NCI-H774 (cell line): ENCODE data around the gene TUBB4A.

Experiments used
- DNase-seq: peaks from one replicate; lab custom pipeline; 2025; lab: John Stamatoyannopoulos, UW

The TUBB4A gene

DNA sequence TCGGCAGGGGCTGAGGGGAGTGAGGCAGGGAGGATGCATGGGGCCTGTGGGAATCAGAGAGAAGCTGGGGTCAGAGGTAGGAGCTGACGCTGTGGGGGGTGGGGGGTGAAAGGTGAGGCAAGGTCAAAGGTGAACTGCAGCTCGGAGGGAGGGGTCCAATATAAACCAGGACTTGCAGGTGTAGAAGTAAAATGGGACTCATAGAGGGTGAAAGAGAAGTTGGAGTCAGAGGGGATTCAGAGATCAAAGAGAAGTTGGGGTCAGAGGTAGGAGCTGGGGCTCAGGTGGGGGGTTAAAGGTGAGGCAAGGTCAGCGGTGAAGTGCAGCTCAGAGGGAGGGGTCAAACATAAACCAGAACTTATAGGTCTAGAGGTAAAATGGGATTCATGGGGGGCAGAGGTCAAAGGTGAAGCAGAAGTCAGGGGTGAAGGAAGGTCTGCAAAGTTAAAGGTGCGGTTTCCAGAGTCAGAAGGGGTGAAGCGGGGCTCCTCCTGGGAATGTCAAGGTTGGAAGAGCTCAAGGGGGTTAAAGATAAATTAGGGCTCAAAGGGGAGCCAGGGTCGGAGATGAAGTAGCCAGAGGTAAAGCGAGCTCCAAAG lies 7.6 kb downstream of the TUBB4A start:
- no peak for DNase-seq

DNA sequence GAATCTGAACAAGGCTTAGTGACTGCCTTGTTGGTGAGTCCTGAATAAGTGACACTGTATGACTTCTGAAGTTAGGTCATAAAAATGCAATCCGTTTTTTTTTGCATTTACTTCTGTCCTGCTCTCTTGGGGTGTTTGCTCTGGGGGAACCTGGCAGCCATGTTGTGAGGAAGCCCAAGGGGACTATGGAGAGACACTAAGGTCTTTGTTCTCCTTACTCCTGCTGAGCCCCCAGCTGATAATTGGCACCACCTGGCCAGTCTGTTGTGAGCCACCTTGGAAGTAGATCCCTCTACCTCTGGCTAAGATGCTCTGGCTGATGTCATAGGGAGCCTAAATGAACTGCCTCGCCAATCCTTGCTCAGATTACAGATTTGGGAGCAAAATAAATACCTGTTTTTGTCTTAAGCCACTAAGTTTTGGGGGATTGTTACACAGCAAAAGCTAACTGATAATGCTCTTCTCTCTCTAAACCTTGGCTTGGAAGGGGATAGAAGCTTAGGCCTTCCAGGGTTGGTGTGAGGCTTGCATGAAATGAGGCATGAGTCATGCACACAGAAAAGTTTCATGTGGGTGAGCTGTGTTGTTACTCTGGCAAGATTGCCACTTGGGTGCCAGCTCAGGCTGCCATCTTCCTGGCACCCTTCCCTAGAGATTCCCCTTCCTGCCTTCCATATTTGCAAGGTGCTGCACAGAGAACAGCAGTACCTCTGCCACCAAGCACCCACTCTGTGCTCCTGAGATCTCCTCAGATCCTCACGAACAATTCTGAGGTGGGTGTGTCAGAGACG lies 10.1 kb downstream of the TUBB4A start:
- DNase-seq = no peak

DNA sequence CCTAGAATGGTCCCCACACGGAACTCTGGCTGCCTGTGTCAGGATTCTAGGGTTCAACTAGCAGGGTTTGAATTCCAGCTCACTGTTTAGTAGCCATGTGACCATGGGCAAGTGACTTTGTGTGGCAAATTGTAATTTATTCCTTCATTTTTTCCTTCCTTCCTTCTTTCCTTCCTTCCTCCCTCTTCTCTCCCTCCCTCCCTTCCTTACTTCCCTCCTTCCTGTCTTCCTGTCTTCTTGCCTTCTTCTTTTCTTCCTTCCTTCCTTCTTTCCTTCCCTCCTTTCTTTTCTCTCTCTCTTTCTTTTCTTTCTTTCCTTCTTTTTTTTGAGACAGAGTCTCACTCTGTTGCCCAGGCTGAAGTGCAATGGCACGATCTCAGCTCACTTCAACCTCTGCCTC lies 12.0 kb downstream of the TUBB4A start:
- no peak for DNase-seq

DNA sequence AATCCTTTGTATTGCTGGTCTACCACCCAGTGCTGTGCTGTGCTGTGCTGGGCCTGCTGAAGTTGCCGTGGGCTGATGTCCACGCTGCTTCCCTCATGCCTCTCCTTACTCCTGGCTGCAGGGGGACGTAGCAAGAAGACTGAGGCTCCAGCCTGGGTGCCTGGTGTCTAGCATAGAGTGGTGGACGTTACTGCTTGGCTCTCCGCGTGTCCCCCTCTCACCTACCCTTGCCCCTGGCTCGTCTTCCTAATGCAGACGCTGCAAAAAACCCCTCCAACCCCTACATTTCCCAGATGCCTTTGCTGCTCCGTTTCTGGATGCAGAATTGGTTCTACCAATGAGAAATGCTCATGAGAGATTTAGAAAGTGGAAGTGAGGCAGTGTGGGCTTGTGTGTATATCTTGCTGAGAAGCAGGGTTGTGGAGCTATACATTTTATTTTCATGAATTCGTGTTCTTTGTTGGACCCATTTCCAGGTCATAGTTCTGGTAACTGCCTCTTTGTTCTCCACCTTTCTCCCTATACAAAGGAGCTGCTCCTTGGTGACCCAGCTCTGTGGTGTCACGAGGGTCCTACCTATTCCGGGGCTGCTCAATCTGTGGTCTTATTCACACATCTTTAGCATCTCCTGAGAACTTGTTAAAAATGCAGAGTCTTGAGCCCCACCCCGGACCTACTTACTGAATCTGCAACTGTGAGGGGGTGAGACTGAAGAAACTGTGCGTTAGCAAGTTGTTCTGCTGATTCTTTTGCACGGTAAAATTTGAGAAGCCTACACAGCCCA lies 12.6 kb downstream of the TUBB4A start:
- DNase-seq = no peak

DNA sequence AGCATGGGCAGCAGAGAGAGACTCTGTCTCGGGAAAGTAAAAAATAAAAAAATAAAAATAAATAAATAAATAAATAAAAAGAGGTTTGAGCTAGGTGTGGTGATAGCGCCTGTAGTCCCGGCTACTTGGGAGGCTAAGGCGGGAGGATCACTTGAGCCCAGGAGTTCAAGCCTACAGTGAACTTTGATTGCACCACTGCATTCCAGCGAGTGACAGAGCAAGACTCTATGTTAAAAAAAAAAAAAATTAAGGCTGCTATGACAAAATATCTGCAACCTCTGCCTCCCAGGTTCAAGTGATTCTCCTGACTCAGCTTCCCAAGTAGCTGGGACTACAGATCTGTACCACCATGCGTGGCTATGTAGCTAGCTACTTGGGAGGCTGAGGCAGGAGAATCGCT lies 17.3 kb downstream of the TUBB4A start:
- DNase-seq = no peak

DNA sequence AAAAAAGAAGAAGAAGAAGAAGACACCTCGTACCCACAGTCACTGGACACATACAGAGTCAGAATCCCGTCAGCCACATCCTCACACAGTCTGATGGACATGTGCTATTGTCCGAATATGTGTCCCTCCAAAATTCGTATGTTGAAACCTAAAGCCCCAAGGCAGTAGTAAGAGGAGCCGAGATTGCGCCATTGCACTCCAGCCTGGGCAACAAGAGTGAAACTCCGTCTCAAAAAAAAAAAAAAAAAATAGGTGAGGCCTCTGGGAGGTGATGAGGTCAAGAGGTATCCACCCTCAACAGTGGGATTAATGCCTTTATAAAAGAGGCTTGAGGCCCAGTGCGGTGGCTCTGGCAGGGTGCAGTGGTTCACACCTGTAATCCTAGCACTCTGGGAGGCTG lies 17.9 kb downstream of the TUBB4A start:
- no peak for DNase-seq

DNA sequence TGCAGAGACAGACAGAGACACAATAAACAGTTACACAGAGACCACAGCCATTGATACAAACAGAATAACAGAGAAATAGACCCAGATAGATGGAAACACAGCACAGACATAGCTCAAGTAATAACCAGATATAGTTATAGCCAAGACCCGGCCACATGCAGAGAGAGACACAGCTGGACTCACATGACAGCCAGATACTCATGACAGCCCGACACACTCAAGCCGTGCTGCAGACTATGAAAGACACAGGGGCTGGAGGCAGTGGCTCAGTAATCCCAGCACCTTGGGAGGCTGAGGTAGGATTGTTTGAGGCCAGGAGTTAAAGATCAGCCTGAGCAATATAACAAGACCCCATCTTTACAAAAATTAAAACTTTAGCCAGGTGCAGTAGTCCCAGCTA lies 18.9 kb downstream of the TUBB4A start:
- DNase-seq = no peak

DNA sequence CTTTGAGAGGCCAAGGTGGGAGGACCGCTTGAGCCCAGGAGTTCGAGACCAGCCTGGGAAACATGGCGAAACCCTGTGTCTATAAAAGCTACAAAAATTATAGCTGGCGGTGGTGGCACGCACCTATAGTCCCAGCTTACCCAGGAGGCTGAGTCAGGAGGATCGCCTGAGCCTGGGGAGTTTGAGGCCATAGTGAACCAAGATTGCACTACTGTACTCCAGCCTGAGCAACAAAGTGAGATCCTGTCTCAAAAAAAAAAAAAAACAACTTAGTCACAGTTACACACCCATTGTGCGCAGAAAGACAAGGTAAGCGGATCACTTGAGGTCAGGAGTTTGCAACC lies 19.8 kb downstream of the TUBB4A start:
- DNase-seq = no peak

DNA sequence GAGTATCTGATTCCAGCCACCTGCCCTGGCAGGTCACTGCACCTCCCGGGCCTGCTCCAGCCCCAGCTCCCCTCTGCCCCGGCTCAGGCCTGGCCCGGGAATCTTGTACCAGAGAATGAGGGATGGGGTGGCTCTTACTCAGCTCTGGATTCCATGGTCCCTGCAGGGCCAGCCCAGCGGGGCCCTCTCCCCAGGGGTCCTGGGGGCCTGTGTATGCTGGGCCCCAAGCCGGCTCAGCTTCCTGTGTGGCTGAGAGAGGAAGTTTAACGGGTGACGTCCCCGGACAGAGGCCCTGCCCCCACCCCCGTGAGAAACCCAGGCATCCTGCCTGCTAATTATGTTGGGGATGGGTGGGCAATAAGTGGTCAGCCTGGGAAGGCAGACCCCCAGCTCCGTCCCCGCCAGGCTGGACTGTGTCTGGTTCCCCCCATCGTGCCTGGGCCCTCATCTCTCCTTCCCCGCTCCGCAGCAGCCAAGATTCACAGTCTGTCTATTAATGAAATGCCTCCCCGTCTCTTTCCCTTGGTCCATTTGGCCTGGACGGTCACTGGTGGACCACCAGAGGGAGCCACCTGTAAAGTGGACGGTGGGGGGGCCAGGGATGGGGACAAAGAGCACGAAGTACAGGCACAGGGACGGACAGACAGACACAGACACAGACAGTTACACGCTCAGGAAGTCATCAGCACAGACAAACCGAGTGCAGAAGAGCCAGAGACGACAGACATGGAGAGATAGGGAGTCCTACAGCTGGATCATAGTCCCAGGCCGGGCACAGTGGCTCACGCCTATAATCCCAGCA lies 20.4 kb downstream of the TUBB4A start, which contains the start of gene DENND1C:
DENND1C (minus strand) TSS at position 247 of the 802 bp plus-strand sequence; CDS start at position 155, 92 bp downstream.
- no peak for DNase-seq

DNA sequence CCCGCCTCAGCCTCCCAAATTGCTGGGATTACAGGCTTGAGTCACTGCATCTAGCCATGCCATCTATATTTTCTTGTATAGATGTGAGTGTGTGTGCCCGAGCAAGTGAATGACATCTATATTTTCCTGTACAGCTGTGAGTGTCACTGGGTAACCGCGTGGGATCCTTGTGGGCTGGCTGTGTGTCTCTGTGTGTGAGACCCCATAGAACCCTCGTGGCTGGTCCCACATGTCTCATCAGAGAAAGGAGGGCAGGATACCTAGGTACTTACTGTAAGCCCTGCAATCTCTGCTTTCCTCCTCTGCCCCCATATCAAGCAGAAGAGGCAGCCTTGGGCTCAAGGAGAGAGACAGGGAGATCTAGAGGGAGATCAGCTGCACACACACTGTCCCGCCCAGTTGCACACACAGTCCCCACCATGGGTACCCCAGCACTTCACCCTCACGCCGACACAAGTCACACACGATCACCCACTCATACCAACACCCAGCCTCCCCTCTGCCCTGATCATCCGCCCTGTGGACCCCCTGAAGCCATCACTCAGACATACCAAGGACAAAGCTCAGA lies 21.2 kb downstream of the TUBB4A start:
- DNase-seq = no peak

DNA sequence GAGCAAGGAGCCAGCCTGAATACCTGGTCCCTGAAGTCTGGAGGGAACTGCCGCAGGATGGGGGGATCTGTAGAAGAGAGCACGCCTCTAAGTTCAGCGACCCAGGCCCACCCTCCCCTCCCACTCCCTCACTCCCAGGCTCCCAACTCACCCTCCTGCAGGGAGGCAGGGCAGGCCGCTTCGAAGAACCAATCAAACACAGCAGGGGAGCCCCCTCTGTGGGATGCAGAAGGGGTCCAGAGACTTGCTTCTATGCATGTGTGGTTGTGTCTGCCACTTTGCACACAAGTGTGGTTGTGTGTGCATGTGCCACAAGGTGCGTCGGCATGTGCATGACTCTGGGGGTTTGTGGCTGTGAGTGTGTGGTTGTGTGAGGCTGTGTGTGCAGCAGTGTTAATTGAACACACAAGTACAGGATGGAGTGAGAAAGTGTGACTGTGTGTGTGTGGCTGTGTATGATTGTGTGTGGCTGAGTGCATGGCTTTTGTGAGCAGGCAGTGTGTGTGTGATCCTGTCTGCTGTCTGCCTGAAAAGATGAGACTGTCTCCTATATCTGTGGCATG lies 22.2 kb downstream of the TUBB4A start:
- no peak for DNase-seq

DNA sequence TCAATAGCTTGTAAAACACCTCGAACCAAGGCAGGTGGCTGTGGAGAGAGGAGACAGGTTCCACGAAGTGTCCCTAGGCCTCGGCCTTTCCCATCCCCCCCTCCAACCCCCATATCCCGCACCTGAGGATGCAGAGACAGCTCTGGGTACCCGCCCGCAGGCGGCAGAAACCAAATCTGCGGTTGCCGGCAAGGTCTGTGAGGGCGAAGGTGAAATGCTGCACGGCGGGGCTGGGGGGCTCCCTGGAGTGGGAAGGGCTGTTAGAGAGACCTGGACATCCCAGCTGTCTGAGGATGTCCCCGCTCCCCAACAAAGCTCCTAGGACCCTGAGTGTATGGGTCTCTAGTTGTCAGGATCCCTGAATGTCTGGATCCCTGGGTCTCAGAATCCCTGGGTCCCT lies 23.3 kb downstream of the TUBB4A start:
- no peak for DNase-seq

DNA sequence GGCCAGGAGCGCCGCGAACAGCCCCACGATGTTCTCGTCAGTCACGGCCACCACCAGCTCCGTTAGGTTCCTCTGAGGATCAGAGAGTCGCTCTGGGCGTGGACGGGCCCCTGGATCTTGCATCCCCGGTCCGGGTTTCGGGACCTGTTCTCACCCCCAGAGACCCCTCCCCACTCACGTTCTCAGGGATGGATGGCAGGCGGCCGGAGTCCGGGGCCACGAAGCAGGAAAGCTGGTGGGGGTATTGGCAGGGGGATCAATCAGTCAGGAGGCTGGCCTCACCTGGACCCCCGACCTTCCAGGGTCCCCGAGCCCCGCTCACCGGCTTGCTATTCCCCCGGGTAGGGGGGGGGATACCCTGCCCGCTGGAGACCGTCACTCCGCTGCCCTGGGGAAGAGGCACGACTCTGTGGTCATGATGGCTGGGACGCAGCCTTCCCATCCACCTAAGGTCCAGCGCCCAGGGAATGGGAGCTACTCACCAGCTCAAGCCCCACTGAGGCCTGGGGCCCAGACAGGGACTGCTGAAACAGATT lies 25.1 kb downstream of the TUBB4A start:
- DNase-seq = no peak

DNA sequence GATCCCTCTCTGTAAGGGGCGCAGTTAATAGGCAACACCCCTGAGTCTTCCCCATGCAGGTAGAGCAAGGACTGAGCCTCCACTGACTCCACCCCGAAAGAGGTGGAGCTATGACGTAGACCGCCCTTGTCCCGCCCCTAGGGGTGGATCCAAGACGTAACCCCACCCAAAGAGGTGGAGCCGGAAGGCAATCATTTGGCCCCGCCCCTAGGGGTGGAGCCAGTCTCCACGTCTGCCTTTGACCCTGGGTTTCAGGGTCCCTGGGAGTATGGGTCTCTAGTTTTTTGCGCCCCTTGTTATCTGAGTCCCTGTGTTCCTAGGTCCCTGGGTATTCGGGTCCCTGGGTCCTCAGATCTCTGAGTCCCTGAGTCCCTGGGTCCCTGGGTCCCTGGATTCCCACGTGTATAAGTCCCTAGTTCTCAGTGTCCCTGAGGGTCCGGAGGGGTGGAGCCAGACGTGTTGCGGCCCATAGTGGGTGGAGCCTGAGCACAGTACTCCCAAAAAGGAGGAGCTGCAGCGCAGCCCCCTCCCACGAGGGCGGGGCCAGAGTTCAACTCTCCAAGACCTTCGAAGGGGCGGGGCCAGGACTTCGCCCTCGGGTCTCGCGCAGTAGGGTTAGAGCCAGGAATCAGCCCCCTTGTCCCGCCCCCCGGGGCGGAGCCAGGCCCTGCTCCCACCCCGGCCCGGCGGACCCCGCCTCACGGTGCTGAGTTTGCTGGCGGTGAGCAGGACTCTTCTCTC lies 25.8 kb downstream of the TUBB4A start:
- DNase-seq = peak; percentile 77

DNA sequence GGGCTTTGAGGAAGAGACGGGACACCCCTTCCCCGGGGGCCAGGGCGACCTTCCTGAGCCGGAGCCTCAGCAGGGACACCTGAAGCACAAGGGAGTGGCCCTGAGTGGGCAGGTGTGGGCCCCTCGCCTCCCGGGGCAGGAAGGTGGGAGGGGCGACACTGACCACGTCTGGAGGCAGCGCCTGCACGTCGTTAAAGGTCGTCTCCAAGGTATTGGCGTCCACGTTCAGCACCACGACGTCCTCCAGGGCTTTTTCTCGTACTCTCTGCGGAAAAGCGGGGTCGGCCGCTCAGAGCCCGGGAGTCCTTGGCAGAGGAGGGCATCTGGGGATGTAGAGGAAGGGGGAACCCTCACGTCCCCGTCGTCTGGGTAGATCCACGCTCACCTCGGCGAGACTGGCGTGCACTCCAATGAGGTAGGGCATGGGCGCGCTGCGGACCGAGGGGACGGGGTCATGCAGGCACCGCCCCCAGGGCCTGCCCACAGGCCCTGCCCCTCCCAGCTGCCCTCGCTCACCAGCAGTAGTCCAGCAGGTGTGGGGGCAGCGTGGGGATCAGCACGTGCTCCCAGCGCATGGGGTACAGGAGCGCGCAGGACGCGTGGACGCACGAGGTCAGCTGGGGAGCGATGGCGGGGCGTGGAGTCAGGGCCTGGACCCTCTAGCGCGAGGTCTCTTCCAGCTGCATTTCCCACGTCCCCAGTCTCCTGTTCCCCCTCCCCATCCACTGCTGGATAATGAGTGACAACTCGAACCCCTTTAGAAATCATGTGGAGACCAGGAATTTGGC lies 26.6 kb downstream of the TUBB4A start:
- DNase-seq = no peak

DNA sequence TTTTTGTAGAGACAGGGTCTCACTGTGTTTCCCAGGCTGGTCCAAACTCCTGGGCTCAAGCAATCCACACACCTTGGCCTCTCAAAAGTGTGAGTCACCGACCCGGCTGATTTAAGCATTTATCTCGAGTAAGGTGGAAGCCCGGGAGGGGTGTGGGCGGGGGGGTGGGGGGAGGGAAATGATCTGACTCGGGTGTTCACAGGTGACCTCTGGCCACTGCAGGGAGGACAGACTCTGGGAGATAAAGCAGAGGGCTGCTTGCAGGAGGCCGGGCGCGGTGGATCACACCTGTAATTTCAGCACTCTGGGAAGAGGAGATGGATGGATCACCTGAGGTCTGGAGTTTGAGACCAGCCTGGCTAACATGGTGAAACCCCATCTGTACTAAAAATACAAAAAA lies 28.5 kb downstream of the TUBB4A start:
- DNase-seq = no peak

DNA sequence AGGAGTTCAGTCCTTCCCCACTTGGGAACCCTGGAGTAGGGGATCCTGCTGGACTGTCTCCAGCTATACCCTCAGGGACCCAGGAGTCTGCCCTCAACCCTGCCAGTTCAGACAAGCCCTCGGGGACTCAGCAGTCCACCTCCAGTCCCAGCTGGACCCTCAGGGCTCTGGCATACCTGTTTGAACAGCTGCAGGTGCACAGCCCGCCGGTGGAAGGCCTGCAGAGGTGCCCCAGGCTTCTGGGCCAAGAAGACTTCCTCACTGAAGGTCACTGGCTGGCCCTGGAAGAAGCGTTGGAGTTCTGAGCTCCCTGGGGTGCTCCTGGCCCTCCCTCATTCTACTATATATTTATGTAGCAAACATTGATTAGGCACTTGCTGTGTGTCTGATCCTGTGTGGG lies 29.4 kb downstream of the TUBB4A start:
- no peak for DNase-seq

DNA sequence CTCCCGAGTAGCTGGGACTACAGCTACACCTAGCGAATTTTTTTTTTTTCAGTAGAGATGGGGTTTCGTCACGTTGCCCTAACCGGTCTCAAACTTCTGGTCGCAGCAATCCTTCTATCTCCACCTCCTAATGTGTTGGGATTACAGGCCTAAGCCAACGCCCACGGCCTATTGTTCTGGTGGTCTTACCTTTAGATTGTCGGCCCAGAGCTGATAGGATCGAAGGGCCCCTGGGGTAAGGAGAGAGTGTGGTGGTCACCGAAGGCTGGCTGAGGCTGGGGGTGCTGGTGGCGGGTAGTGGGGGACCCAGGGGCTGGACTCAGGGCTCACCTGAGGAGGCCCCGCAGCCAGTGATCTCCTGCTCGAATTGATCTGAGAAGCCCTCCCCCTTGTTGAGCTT lies 31.0 kb downstream of the TUBB4A start:
- DNase-seq = no peak

DNA sequence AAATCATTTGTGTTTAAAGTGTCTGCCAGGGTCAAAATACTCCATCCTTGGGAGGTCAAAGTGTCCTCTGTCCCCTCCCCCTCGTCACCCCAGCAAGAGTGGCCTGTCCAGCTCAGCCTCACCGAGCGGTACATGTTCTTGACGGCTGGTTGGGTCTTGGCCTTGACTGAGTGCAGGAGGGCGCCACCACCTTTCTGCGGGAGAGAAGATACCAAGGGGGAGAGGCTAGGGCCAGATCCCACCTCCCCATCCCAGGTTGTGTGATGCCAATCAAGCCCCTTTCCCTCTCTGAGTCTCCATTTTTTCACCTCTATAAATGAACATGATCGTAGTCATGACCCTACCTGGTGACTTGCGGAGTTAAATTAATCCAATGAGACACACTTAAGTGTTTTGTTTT lies 31.9 kb downstream of the TUBB4A start:
- no peak for DNase-seq

DNA sequence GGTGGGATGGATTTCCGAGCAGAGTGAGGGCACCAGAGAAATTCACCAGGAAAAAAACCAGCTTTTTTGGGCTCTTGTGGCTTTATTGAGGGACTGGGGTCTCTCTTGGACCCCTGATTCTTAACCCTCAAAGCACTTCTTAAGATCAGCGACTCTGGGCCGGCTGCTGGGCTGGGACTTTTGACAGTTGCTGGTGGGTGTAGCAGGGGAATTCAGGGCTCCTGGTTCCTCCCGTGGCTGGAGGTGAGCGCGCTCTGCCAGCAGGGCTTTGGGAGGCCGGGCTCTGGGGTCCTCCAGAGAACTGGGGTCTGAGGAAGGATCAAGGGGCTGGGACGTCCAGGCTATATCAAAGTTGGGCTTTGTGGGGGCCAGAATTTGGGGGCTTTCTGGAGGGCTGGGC lies 34.7 kb downstream of the TUBB4A start:
- no peak for DNase-seq
